Measurements from ENCODE around the gene GUCA1C.
A peak's percentile ranks its signal among the peaks of the same experiment; 100 is the strongest.

Gene GUCA1C

DNA sequence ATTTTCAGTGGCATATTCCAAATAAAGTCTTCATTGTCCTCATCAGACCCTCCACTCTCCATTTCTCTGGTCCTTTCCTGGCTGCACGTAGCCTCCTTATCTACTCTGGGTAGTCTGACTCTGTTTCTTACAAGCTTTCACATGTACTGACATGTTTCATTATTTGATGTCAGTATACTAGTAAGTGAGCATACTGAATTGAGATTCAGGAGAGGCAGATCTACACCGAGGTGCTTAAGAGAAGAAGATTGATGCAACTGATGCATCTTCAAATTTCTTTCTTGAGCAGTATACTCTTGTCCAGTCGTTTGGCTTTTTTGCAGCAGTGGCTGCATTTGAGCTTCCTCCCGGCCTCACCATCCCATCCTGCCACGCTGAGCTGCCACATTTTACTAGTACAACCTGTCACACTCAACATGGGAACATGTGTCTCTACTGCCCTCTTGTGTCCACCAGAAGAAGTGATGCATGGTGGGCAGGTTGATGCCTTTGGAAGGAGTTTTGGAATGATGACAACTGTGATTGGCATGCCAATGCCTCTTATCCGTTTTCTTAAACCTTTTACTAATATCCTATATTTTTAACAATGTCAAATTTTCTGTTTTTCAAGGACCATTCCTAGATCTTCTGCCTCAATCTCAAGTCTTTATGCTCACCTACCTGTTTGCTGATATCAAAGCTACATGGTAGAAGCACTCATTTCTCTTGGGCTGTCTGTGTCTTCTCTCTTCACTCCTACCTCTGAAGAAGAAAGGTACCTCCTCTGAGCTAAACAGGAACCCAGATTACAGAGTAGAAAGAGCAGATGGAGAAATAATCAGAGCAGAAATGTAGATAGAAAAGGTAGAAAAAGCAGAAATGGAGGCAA, 38.7 kb downstream of the GUCA1C start:
- no peak overlapping the region for H3K27ac ChIP-seq
- no peak overlapping the region for H3K4me3 ChIP-seq

GRCh38 chr3:108909799-108910198, 43.9 kb downstream of the GUCA1C start:
- no peak overlapping the region for H3K4me3 ChIP-seq
- H3K27ac ChIP-seq: no peak overlapping the region

- H3K27ac ChIP-seq: no peak overlapping the region
- H3K4me3 ChIP-seq: no peak overlapping the region
Measured at GRCh38 chr3:108907194-108907593, 46.5 kb downstream of the GUCA1C start.

- Histone ChIP-seq H3K4me3 (no peak overlapping the region), H3K27ac (no peak overlapping the region)
Measured at GRCh38 chr3:108899530-108899929, 54.1 kb downstream of the GUCA1C start.

DNA sequence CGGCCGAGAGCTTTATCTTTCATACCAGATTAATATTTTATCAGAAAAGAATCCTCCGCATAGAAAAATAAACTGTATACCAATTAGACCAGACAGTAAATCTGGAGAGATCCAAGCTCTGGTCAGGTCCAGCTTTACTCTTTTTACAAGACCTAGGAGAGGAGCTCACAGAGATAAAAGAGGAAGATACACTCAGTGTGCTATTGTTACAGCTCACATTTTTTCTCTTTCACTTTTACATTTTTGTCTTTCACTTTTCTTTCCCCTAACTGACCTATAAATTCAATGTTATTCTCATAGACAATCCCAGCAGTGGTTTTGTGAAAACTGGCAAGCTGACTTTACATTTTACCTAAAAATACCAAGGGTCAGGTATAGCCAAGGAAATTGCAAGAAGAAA, 55.8 kb downstream of the GUCA1C start:
- H3K4me3 ChIP-seq: no peak overlapping the region

DNA sequence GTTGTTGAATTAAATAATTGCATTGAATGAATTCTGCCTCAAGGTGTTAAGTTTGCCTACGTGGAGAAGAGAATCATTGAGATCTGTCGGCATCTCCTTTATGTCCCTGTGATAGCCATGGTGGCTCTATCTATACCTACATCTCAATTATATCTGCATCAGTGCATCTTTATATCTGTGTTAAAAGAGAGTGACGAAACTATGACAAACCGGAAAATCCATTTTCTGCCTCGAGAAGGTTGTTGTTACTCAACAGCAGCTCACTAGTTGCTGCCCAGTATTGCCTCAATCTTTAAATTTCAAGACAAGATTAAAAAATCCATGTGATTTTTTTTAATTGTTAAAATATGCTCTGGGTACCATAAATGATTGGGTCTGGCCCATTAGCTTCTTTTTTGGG, 58.7 kb downstream of the GUCA1C start:
- H3K4me3 ChIP-seq: no peak overlapping the region

More for the DNA sequence above, 55.8 kb downstream of the GUCA1C start:
- H3K27ac ChIP-seq: no peak overlapping the region

DNA sequence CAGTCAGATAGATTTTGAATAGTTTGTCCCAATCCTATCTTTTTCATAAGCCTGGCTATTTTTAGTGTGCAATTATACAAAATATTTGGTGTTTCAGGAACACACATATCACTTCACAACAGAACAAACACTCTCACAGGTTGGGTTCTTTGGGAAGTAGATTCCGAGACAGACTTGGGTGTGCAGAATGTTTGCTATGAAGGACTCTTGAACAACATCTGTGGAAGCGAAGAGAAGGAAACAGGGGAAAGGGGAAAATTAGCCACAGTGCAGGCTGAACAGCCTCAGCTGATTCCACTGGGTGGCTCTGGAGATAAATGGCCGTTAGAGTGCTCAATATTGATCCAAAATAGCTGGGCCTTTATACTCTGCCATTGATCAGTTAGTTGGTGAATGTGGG, 61.8 kb downstream of the GUCA1C start:
- H3K27ac ChIP-seq: no peak overlapping the region
- no peak overlapping the region for H3K4me3 ChIP-seq

More for the DNA sequence above, 58.7 kb downstream of the GUCA1C start:
- H3K27ac ChIP-seq: no peak overlapping the region

DNA sequence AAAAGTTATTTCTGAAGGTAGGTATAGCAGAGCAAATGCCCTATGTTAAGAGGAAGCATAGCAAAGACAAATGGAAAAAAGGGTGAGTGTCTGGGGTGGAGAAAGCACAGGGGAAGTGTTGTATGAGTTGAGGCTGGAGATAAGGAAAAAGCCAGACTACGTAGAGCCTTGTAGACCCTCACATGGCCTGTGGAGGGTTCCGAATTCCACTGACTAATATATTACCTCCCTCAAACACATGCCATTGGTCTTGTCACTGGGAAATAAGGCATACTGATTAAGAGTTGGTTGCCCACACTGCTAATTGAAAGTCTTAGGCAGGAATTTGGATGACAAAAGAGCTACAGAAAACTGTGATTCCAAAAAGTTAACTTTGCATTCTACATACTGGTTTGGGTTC, 65.9 kb downstream of the GUCA1C start:
- H3K4me3 ChIP-seq: no peak overlapping the region
- H3K27ac ChIP-seq: no peak overlapping the region

DNA sequence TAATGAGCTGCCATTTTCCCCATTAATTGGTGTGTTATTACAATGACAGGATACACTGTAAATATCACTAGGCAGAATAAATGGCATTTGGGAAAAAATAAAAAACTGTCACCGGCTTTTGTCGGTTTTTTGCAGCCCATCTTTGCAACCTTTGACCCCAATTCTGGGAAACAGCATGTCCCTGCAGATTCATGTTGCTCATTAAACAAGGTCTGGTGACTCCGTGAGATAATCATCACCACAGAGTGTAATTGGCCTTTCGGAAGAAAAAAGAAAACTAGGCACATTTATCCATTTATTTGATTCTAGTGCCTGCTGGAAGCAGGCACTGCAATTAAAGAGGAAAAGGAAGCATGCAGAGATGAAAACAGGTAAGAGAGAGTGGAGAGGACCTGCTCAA, 66.6 kb downstream of the GUCA1C start:
- no peak overlapping the region for H3K4me3 ChIP-seq
- H3K27ac ChIP-seq: no peak overlapping the region

- no peak overlapping the region for H3K27ac ChIP-seq
- no peak overlapping the region for H3K4me3 ChIP-seq
Measured at GRCh38 chr3:108883373-108883772, 70.3 kb downstream of the GUCA1C start.

DNA sequence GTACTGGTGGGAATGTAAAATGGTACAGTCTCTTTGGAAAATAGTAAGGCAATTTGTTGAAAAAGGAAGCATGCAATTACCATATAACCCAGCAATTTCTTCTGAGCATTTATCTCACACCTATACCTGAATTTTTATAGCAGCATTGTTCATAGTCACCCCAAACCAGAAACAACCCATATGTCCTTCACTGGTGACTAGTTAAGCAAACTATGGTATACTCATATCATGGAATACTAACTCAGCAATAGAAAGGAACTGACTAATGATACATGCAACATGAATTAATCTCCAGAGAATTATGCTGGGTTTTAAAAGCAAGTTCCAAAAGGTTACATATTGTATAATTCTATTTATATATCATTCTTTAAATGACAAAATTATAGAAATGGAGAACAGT, 70.9 kb downstream of the GUCA1C start:
- no peak overlapping the region for H3K27ac ChIP-seq
- no peak overlapping the region for H3K4me3 ChIP-seq

DNA sequence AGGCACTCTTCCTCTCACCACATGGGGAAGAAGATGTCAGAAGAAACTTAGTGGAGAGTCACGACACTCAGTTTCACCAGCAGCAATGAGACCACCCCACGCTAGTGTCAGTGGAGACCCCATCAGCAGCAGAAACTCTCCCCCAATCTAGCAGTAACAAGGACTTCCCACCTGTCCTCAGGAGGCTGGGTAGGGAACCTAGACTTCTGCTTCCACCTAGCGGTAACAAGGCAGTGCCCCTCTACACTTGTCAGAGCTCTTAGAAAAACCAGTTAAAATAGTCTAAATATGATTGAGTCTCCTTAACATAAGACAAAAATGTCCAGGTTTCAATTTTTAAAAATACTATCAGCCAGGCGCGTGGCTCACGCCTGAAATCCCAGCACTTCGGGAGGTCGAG, 73.8 kb downstream of the GUCA1C start:
- H3K27ac ChIP-seq: no peak overlapping the region
- no peak overlapping the region for H3K4me3 ChIP-seq

DNA sequence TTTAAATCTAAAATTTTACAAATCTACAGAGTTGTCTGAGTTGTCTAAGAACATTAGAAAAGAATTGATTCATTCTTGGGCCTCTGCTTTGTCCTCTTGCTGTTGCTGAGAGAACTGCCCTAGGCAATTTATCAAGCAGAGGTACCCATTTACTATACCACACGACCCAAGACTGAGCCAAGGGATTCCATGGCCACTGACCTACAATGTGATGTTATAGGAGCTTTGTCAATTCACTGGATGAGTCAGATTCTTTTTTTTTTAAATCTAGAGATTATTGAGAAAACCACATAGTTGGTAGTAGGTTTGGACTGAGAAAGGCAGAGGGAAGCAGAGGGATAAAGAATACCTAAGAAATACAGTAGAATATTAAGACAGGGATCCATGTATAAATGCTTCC, 75.8 kb downstream of the GUCA1C start:
- H3K4me3 ChIP-seq: no peak overlapping the region
- no peak overlapping the region for H3K27ac ChIP-seq

DNA sequence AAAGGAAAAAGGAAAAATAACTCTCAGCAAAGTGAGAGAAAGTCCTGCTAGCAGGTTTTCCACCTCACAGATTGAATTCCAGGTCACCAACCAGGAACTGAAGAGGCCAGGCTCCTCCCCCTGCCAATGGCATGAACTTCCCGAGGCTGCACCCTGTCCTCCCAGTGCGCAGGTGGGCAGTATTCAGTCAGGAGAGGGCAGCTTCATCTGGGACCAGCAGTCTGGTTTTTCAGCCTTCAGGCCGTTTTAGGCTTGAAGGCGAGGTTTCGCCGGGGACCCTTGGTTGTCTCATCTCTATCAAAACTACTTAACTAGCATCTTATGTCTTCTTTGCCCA, 89.9 kb downstream of the GUCA1C start:
- Histone ChIP-seq H3K27ac (peak overlapping the region in 1 of 21 experiments; percentile 54), H3K4me3 (no peak overlapping the region)

- H3K4me3 ChIP-seq: no peak overlapping the region
- peak overlapping the region in 1 of 21 experiments; percentile 54 for H3K27ac ChIP-seq
Measured at GRCh38 chr3:108862865-108863798, 90.5 kb downstream of the GUCA1C start.

GRCh38 chr3:108861401-108861800, 92.3 kb downstream of the GUCA1C start:
- Histone ChIP-seq H3K4me3 (no peak overlapping the region), H3K27ac (peak overlapping the region in 1 of 21 experiments; percentile 35)
